ENCODE results near the gene ASTN2.

ASTN2 gene

DNA sequence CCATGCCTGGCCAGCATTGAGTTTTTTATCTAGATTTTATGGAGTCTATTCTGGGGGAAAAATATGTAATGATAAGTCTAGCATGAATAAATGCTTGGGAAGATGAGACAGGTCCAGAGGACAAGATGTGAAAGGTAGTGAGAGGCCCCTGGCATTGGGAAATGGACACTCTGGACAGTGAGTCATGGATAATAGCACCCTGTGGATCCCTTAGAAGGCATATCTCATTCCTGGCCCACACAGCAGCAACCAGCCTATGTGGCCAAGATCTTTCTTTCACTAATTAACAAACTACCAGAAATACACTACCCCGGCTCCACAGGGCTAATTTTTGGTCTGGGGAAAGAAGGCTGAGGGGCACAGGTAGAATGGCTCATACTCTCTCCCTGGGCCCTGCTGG, 371.7 kb downstream of the ASTN2 start:
- Histone ChIP-seq H3K9me3 (ENCODE audit: control insufficient read depth, insufficient read depth, low read length) (no peaks in the 10 kb centered on the region), H4K20me1 (ENCODE audit: control insufficient read depth, insufficient read depth, low read depth, low read length) (no peaks in the 10 kb centered on the region), H3K27me3 (ENCODE audit: control insufficient read depth, low read length) (no peaks in the 10 kb centered on the region), H3F3A (ENCODE audit: control insufficient read depth, insufficient read depth) (no peaks in the 10 kb centered on the region), H3K9me2 (replicated peaks; ENCODE audit: control insufficient read depth, low read length) (no peaks in the 10 kb centered on the region), H3K4me2 (ENCODE audit: low read length) (no peak overlapping the region), H3K27ac (ENCODE audit: low read depth, low read length) (no peak overlapping the region), H3K4me3 (ENCODE audit: low read length) (no peak overlapping the region), H3K36me3 (ENCODE audit: control insufficient read depth, low read length) (peaks cover 9% of the 10 kb centered on the region), H3K79me2 (ENCODE audit: control insufficient read depth, low read length) (no peaks in the 10 kb centered on the region), H3K4me1 (ENCODE audit: control insufficient read depth, low read length) (no peaks in the 10 kb centered on the region)
- TF ChIP-seq EZH2phosphoT487 (IDR thresholded peaks at IDR 0.05; ENCODE audit: borderline replicate concordance, low read length) = no peak
- TF ChIP-seq, protein P1, sequence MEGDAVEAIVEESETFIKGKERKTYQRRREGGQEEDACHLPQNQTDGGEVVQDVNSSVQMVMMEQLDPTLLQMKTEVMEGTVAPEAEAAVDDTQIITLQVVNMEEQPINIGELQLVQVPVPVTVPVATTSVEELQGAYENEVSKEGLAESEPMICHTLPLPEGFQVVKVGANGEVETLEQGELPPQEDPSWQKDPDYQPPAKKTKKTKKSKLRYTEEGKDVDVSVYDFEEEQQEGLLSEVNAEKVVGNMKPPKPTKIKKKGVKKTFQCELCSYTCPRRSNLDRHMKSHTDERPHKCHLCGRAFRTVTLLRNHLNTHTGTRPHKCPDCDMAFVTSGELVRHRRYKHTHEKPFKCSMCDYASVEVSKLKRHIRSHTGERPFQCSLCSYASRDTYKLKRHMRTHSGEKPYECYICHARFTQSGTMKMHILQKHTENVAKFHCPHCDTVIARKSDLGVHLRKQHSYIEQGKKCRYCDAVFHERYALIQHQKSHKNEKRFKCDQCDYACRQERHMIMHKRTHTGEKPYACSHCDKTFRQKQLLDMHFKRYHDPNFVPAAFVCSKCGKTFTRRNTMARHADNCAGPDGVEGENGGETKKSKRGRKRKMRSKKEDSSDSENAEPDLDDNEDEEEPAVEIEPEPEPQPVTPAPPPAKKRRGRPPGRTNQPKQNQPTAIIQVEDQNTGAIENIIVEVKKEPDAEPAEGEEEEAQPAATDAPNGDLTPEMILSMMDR (IDR thresholded peaks at IDR 0.05; ENCODE audit: low read depth, low read length, poor library complexity, severe bottlenecking) = no peak

DNA sequence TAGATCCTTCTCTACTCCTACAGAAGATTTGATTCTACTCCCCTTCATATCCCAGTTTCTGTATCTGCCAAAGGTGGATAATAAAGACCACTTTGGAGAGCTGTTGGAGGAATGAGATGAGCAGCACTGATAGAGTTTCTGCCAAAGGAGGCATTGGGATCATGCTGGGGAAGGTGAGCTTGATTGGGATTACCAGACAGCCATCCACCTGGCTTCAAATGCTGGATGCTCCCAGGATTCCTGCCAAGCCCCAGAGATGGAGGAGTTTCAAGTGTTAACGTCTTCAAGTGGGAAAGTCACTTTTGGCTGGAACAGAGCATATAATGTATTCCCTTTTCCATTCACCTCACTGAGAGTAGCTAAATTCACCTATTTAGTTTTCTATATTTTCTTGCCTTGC, 379.3 kb downstream of the ASTN2 start:
- H3K79me2 ChIP-seq (ENCODE audit: control insufficient read depth, low read length) = no peaks in the 10 kb centered on the region
- H4K20me1 ChIP-seq (ENCODE audit: control insufficient read depth, insufficient read depth, low read depth, low read length) = no peaks in the 10 kb centered on the region
- no peak overlapping the region for H3K4me2 ChIP-seq (ENCODE audit: low read length)
- 0 out of 2 replicates have a peak, but pooled peaks cover 5% of the 10 kb centered on the region for H3K4me1 ChIP-seq (ENCODE audit: control insufficient read depth, low read length)
- H3K27ac ChIP-seq (ENCODE audit: low read depth, low read length) = no peak overlapping the region
- no peaks in the 10 kb centered on the region for H3K9me2 ChIP-seq (replicated peaks; ENCODE audit: control insufficient read depth, low read length)
- H3K9me3 ChIP-seq (ENCODE audit: control insufficient read depth, insufficient read depth, low read length) = no peaks in the 10 kb centered on the region
- H3K36me3 ChIP-seq (ENCODE audit: control insufficient read depth, low read length) = peaks cover 14% of the 10 kb centered on the region
- no peaks in the 10 kb centered on the region for H3K27me3 ChIP-seq (ENCODE audit: control insufficient read depth, low read length)
- no peak for TF ChIP-seq EZH2phosphoT487 (IDR thresholded peaks at IDR 0.05; ENCODE audit: borderline replicate concordance, low read length)
- TF ChIP-seq, protein P1 (IDR thresholded peaks at IDR 0.05; ENCODE audit: low read depth, low read length, poor library complexity, severe bottlenecking) = no peak
- H3F3A ChIP-seq (ENCODE audit: control insufficient read depth, insufficient read depth) = no peaks in the 10 kb centered on the region
- H3K4me3 ChIP-seq (ENCODE audit: low read length) = no peak overlapping the region

DNA sequence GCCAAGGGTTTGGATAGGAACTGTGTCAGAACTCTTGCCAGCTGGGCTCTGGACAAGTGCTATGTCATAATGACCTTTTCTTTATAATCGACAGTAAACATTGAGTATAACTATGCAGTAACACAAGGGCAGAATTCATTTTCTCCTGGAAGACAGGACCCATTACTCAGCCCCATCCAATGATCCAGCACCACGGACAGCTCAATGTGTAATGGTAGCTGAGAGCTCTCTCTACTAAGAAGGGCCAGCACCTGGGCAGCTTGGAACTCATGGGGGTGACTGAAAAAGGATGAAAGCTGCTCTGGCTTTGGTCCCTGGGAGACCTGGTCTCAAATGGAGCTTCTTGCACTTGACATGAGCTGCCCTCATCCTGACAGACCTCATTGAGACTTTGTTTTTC, 380.0 kb downstream of the ASTN2 start:
- H3K27me3 ChIP-seq (ENCODE audit: control insufficient read depth, low read length) = no peaks in the 10 kb centered on the region
- no peaks in the 10 kb centered on the region for H3K79me2 ChIP-seq (ENCODE audit: control insufficient read depth, low read length)
- no peaks in the 10 kb centered on the region for H3K9me3 ChIP-seq (ENCODE audit: control insufficient read depth, insufficient read depth, low read length)
- H3K27ac ChIP-seq (ENCODE audit: low read depth, low read length) = no peak overlapping the region
- no peak overlapping the region for H3K4me2 ChIP-seq (ENCODE audit: low read length)
- TF ChIP-seq, protein P1 (IDR thresholded peaks at IDR 0.05; ENCODE audit: low read depth, low read length, poor library complexity, severe bottlenecking) = no peak
- no peak for TF ChIP-seq EZH2phosphoT487 (IDR thresholded peaks at IDR 0.05; ENCODE audit: borderline replicate concordance, low read length)
- H3K36me3 ChIP-seq (ENCODE audit: control insufficient read depth, low read length) = peaks cover 14% of the 10 kb centered on the region
- no peaks in the 10 kb centered on the region for H3F3A ChIP-seq (ENCODE audit: control insufficient read depth, insufficient read depth)
- H4K20me1 ChIP-seq (ENCODE audit: control insufficient read depth, insufficient read depth, low read depth, low read length) = no peaks in the 10 kb centered on the region
- H3K4me3 ChIP-seq (ENCODE audit: low read length) = no peak overlapping the region
- no peaks in the 10 kb centered on the region for H3K9me2 ChIP-seq (replicated peaks; ENCODE audit: control insufficient read depth, low read length)
- H3K4me1 ChIP-seq (ENCODE audit: control insufficient read depth, low read length) = 0 out of 2 replicates have a peak, but pooled peaks cover 5% of the 10 kb centered on the region

Measured in DOHH2 (cell line).